HG02610 (cell line): Measurements from ENCODE around the gene CCDC124.

ENCODE experiments used
- ATAC-seq: cut with Tn5 transposase; IDR thresholded peaks from one replicate; pipeline ENCODE4 v1.9.1; 2021; ENCODE audit warnings: mild to moderate bottlenecking, moderate library complexity; ENCODE audit not compliant: unreplicated experiment

CCDC124 gene

DNA sequence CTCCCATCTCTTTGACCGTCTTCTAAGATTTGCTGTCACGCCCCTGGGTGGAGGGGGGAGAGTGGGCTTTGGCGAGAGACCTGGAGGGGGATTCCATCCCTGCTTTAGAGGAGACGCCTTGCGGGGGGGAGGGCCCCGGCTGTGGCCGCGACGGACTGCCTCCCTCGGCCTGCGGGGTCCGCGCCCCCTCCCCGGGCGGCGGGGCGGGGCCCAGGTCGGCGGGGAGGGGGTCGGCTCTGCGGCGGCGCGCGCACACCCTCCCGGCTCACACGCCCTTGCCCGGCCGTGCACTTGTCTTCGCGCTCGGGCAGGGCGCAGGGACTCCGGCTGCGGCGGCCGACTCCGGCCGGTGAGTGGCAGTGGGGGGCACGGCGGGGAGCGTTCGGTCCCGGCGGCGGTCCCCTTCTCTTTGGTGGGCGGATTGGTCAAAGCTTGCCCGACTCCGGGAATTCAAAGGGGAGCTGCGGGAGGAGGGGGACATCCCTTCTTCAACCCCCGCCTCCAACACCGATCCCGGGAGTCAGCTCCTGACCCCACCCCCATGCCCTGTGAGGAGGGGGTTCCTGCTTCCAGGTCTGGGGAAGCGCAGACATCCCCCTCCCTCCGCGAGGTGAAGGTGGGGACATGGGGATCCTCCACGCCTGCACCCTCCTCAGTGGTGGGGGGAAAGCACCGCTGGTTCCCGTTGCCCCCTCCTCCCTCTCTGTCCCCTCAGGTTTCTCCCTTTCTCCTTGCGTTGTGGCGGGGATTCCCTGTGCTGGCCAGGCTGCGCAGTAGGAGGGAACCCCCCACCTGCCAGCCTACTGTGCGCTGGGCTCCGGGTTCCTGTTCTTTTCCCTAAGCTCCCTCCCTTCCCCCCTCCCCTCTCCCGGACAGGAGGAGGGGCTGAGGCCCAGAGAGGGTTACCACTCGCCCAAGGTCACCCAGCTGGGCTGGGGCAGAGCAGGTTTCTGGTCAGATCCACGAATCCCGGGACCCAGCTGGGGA lies 19.5 kb downstream of the CCDC124 start:
- ATAC-seq, result no peak

DNA sequence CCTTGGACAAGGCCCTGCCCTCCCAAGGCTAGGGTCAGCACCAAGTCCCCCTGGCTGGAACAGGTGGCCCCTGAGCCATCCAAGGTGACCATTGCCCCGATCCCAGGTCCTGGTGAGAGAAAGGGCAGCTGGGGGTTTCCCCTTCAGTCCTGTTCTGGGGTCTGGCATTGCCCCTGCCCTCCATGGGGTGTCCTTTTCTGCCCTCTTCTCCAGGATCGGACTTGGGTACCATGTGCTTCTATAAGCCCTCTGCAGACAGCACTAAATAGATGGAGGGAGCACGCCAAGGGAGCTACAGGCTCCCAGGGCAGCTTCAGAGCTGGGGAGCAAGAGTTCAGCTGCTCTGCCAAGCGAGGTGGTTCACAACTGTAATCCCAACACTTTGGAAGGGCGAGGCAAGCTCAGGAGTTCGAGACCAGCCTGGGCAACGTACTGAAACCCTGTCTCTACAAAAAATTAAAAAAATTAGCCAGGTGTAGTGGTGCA lies 20.5 kb downstream of the CCDC124 start:
- ATAC-seq, result no peak

- ATAC-seq, result no peak
Measured at GRCh38 chr19:17953869-17954268, 21.1 kb downstream of the CCDC124 start.

DNA sequence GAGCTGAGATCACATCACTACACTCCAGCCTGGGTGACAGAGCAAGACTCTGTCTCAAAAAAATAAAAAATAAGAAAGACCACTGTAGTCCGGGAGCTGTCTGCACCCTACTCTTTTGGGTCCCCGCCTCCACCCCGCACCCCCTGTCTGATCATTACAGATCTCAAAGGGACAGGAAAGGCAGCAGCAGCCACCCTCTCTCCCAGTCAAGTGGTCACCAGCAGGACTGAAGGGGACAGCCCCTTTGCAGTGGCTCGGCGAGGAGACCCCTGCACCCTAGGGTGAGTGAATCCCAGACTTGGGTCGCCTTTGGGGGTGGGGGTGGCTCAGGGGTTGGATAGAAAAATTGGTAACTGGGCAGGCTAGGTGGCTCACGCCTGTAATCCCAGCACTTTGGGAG lies 21.6 kb downstream of the CCDC124 start:
- ATAC-seq, result no peak

DNA sequence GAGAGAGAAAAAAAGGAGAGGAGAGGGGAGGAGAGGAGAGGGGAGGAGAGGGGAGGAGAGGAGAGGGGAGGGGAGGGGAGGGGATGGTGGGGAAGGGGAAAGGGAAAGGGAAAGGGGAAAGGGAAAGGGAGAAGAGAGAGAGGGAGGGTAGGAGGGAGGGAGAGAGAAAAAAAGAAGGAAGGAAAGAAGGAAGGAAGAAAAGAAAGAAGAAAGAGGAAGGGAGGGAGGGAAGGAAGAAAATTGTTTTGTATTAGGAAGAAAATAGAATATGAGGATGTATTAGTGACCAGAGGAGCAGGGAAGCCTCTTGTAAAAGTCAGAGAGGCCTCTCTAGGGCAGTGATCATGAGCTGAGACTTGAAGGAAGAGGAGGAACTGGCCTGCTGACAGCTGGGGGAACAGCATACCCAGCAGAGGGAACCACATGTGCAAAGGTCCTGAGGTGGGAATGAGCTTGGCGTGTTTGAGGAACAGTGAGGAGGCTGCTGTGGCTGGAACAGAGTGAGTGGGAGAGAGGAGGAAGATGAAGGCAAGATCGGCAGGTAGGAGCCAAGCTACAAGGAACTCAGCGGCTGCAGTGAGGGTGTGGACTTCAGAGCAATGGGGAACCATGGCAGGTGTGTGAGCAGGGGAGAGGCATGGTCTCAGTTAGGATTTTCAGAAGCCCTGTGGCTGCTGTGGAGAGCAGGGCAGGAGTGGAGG lies 24.5 kb downstream of the CCDC124 start:
- no peak for ATAC-seq

- ATAC-seq, result no peak
Measured at GRCh38 chr19:17957885-17958284, 25.1 kb downstream of the CCDC124 start.

GRCh38 chr19:17963936-17964691 lies 31.3 kb downstream of the CCDC124 start:
- no peak for ATAC-seq

- no peak for ATAC-seq
Measured at GRCh38 chr19:17965370-17966128, 32.7 kb downstream of the CCDC124 start.

- no peak for ATAC-seq
Measured at GRCh38 chr19:17966129-17966483, 33.3 kb downstream of the CCDC124 start.

GRCh38 chr19:17966550-17967256 lies 33.9 kb downstream of the CCDC124 start, which contains the start of gene KCNN1:
TSS of gene KCNN1 (plus strand) at chr19:17967107. CDS start at chr19:17973889, 6,782 bp downstream.
- no peak for ATAC-seq

DNA sequence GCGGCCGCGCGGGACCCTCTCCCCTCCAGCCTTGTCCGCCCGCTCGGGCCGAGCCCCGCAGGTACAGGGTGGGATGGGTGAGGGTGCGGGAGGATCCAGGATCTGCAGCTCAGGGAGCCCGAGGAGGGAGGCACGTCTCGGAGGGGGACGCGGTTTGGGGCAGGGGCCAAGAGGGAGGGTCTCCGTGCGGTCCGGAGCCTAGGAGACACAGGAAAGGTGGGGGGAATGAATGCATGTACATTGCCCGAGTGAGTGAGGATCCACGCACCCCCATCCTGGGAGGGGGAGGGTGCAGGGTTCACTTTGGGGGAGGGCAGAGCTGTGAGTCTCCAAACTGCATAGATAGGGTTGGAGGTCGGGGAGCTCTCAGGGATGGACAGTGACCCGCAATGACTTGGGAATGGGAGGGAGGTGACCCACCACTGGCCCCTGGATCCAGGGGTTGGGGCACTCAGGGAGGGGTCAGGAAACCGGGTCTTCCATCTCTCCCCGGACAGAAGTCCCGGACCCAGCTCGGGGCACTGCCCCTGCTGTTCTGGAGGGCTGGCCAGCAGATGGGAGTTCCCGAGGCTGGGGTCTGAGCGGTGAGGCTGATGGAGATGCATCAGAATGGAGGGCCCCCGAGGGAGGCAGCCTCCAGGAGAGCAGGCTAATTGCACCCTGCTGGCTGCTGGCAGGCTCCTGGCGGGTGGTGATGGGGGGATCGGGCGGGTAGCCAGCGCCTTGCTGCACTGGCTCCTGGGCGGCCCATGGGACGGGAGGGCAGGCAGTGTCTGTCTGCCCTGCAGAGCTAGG lies 34.6 kb downstream of the CCDC124 start:
- ATAC-seq, result no peak

DNA sequence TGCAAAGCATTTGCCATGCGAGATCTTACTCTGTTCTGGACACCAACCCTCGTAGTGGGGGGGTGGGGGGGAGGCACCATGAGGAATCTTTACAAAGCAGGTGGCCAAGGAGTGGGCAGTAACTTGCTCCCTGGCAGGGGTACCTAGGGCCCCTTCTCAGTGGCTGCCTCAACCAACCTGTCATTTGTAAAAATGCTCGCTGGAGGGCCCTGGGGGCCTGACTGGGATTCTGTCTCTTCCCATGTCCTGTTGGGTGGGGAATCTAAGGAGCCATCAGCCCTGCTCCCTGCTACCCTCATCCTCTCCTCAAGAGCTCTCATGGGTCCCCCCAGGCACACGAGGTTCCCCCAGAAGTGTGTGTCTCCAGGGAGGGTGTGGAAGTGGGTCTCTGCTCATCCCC lies 35.5 kb downstream of the CCDC124 start:
- ATAC-seq, result no peak

GRCh38 chr19:17969096-17969792 lies 36.4 kb downstream of the CCDC124 start:
- no peak for ATAC-seq

DNA sequence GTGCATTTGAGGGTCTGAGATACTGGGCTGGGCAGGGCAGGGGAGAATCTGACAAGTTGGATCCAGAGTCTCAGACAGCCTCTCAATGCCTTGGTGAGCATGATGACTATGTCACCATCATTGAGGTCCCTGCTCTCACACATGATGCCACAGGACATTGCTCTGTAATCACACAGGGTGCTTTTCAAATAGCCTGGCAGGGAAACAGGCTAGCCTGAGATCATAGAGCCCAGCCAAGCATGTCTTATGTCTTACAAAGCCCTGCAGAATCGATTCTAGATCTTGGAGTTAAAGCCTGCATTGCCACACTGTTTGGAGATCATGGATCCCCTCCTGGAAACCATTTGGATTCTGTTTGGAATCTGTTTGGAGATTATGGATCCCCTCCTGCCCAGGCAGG lies 39.4 kb downstream of the CCDC124 start:
- ATAC-seq, result no peak

DNA sequence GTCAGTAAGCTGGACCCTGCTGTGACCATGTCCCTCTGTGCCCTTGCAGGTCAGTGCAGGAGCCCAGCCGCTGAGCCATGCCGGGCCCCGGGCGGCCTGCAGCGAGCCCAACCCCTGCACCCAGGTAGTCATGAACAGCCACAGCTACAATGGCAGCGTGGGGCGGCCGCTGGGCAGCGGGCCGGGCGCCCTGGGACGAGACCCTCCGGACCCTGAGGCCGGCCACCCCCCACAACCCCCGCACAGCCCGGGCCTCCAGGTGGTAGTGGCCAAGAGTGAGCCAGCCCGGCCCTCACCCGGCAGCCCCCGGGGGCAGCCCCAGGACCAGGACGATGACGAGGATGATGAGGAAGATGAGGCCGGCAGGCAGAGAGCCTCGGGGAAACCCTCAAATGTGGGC lies 40.9 kb downstream of the CCDC124 start:
- ATAC-seq, result no peak

- ATAC-seq, result no peak
Measured at GRCh38 chr19:17974551-17974950, 41.7 kb downstream of the CCDC124 start.

DNA sequence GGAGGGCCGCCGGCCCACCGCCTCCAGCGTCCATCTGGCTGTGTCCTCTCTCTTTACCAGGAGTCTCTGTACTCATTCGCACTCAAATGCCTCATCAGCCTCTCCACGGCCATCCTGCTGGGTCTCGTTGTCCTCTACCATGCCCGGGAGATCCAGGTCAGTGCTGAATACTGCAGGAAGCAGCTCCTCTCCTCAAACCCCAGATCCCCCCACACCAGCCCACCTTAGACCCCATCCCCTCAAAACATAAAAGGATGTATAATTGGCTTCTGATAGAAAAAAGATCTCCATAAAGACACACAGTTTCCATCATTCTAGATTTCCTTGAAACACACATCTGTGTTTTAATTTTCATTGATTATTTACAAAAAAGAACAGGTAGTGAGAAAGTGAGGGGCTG lies 42.2 kb downstream of the CCDC124 start:
- ATAC-seq, result no peak

GRCh38 chr19:17977021-17977420 lies 44.2 kb downstream of the CCDC124 start:
- ATAC-seq, result no peak
